ENCODE measurements around the gene ALK.

GRCh38 chr2:29697715-29698114 is 223.7 kb downstream of the ALK start:
- TF ChIP-seq POLR2A (IDR thresholded peaks at IDR 0.05) (no peak), CTCF (IDR thresholded peaks at IDR 0.05) (no peak)
